Adrenal gland (tissue), 12 donors: ENCODE data around the gene FAP. TPM values are rescaled to one million over a fixed set of nuclear protein-coding genes. Genes with fewer than 3 reads are reported as not detected.

ENCODE experiments used
- DNase-seq, 7 donors: peaks; one replicate each; pipeline ENCODE4 v3.0.0-alpha.2; 2019 to 2020
- H3K27ac ChIP-seq, 5 donors: fragments of 200-600 bp; sonication (generic) in 4 of 5; 1 replicate in 3 of 5; 2 replicates in 2 of 5; pipeline versions ENCODE4 v1.5.1 to v1.8.0; 2016 to 2020; ENCODE audit warnings: mild to moderate bottlenecking in 1 of 5
- H3K27me3 ChIP-seq: fragments of 200-600 bp; 2 replicates; pipeline ENCODE4 v1.8.0; 2021
- H3K36me3 ChIP-seq, 2 donors: fragments of 200-600 bp; replicated peaks in 1 of 2; 1 replicate in 1 of 2; 2 replicates in 1 of 2; pipeline versions ENCODE4 v1.5.1 to v1.8.0; 2018 to 2022
- H3K4me1 ChIP-seq, 2 donors: fragments of 200-600 bp; replicated peaks in 1 of 2; 1 replicate in 1 of 2; 2 replicates in 1 of 2; pipeline versions ENCODE4 v1.5.1 to v1.8.0; 2018 to 2021
- H3K4me3 ChIP-seq, 4 donors: fragments of 200-600 bp; sonication (generic) in 3 of 4; one replicate each; pipeline ENCODE4 v1.5.1; 2016 to 2018
- H3K9me3 ChIP-seq, 3 donors: fragments of 200-600 bp; sonication (generic) in 1 of 3; replicated peaks in 1 of 3; 1 replicate in 2 of 3; 2 replicates in 1 of 3; pipeline versions ENCODE4 v1.5.1 to v1.8.0; 2016 to 2021
- CTCF ChIP-seq, 6 experiments: fragments of 450-650 bp in 4 of 6; fragments of 200-600 bp in 2 of 6; sonication (generic) in 1 of 6; IDR thresholded peaks; 1 replicate in 5 of 6; 2 replicates in 1 of 6; pipeline versions ENCODE4 v1.5.1 to v1.8.0; 2016 to 2021; ENCODE audit warnings: antibody characterized with exemption in 6 of 6, mild to moderate bottlenecking in 2 of 6, moderate library complexity in 1 of 6
- POLR2A ChIP-seq, 2 donors: fragments of 450-650 bp; IDR thresholded peaks; one replicate each; pipeline ENCODE4 v1.6.1; 2017; ENCODE audit warnings: antibody characterized with exemption in 2 of 2, mild to moderate bottlenecking in 2 of 2, moderate library complexity in 1 of 2
- WGBS, 4 donors: extraction: QIAGEN DNeasy Blood & Tissue Kit in 2 of 4; methylation state at CpG; one replicate each; pipeline versions ENCODE4 v1.1.5 to v1.1.7; 2013 to 2017; 5-methylcytosine and 5-hydroxymethylcytosine counted together
- intact Hi-C, 2 donors: fragments of 100-400 bp; cut with DNase I; formaldehyde crosslinking; loops; one replicate each; pipeline versions ENCODE4 v1.14.1 to v1.15.0; 2022 to 2023
- polyA plus RNA-seq, 3 donors: library from polyadenylated mRNA; stranded (reverse); fragments of 200-250 nt in 2 of 3; fragments of 350-450 nt in 1 of 3; fragmentation: Illumina TruSeq in 1 of 3; extraction: RNeasy Lipid Tissue Mini Kit (QIAGEN cat#74804) in 1 of 3; gene quantifications; one replicate each; pipeline ENCODE4 v1.2.3, GENCODE V29; 2013 to 2014
- total RNA-seq, 9 donors: library from RNA; depleted of rRNA in 4 of 9; stranded (reverse); fragments of >200 nt in 4 of 9; fragments of 120-200 nt in 1 of 9; fragmentation: NEBNext Ultra II Directional in 1 of 9; extraction: Animal tissue kit (Norgen Biotek cat#: 25700) in 1 of 9; gene quantifications; one replicate each; pipeline versions ENCODE4 v1.1.0 to v1.2.4, GENCODE V29; 2013 to 2023
- donor health status: healthy with polysubstance abuse.
- donor health status: Bipolar disorder and iron deficiency.
- donor health status: DM: yes; HTN: yes; CAD: no.
- donor health status: DM: no; HTN: no; CAD: no.
- donor health status: DM: no; HTN: no; CAD: no.
- donor health status: DM: yes; HTN: yes; CAD: no.

The FAP gene
- total and polyA plus RNA-seq, 12 donors = 0.18 to 6.0 (median 0.64) TPM; not detected in 1

- no peak for DNase-seq
- TF ChIP-seq CTCF (IDR thresholded peaks at IDR 0.05) (no peak), POLR2A (IDR thresholded peaks at IDR 0.05) (no peak)
- Histone ChIP-seq H3K27me3 (no peaks in the 10 kb centered on the region), H3K36me3 (no peaks in the 10 kb centered on the region), H3K4me1 (no peaks in the 10 kb centered on the region), H3K27ac (no peak overlapping the region), H3K4me3 (no peak overlapping the region), H3K9me3 (no peaks in the 10 kb centered on the region)
- intact Hi-C loops = no loop called here
- 63 to 78% (median 69%) methylated on average over 3 of the region's 3 CpGs for WGBS, 4 donors
Observed at GRCh38 chr2:162188451-162188850, 54.8 kb downstream of the FAP start.

- no peak for TF ChIP-seq POLR2A (IDR thresholded peaks at IDR 0.05)
- no peak for TF ChIP-seq CTCF (IDR thresholded peaks at IDR 0.05)
- no peak overlapping the region for H3K4me3 ChIP-seq
- no peaks in the 10 kb centered on the region for H3K4me1 ChIP-seq
- H3K36me3 ChIP-seq = no peaks in the 10 kb centered on the region
- intact Hi-C loops = no loop called here
- no peaks in the 10 kb centered on the region for H3K9me3 ChIP-seq
- no peak overlapping the region for H3K27ac ChIP-seq
- no peak for DNase-seq
- WGBS, 4 donors = 73 to 81% (median 76%) methylated on average over 5 of the region's 5 CpGs
- no peaks in the 10 kb centered on the region for H3K27me3 ChIP-seq
Observed at GRCh38 chr2:162185541-162186232, 57.6 kb downstream of the FAP start.

GRCh38 chr2:162184821-162185450 lies 58.3 kb downstream of the FAP start:
- intact Hi-C loops = no loop called here
- 28 to 33% (median 30%) methylated on average over 2 of the region's 2 CpGs for WGBS, 4 donors
- Histone ChIP-seq H3K27ac (no peak overlapping the region), H3K27me3 (no peaks in the 10 kb centered on the region), H3K36me3 (no peaks in the 10 kb centered on the region), H3K9me3 (no peaks in the 10 kb centered on the region), H3K4me3 (no peak overlapping the region), H3K4me1 (no peaks in the 10 kb centered on the region)
- TF ChIP-seq CTCF (IDR thresholded peaks at IDR 0.05) (no peak), POLR2A (IDR thresholded peaks at IDR 0.05) (no peak)
- DNase-seq = no peak

GRCh38 chr2:162184359-162184758 lies 58.9 kb downstream of the FAP start:
- intact Hi-C loops = no loop called here
- Histone ChIP-seq H3K4me3 (no peak overlapping the region), H3K36me3 (no peaks in the 10 kb centered on the region), H3K27ac (no peak overlapping the region), H3K9me3 (no peaks in the 10 kb centered on the region), H3K4me1 (no peaks in the 10 kb centered on the region), H3K27me3 (no peaks in the 10 kb centered on the region)
- TF ChIP-seq CTCF (IDR thresholded peaks at IDR 0.05) (no peak), POLR2A (IDR thresholded peaks at IDR 0.05) (no peak)
- no peak for DNase-seq
- WGBS, 4 donors = 69 to 75% (median 73%) methylated on average over 6 of the region's 6 CpGs
